Heart left ventricle (tissue), 13 donors: ENCODE measurements around the gene ZFAND4.
"Not testable (repeated sequence)": the region's sequence is repeated elsewhere in the genome, so short reads cannot be mapped to it uniquely, and the experiment has no call there.

Source experiments
- POLR2A ChIP-seq, 2 donors: fragments of 450-650 bp; IDR thresholded peaks; one replicate each; pipeline ENCODE4 v1.6.1; 2017; ENCODE audit warnings: antibody characterized with exemption in 2 of 2, mild to moderate bottlenecking in 2 of 2, moderate library complexity in 2 of 2
- TF ChIP-seq, protein P1 (sequence below), 12 donors: fragments of 200-600 bp; sonication (generic) in 4 of 12; IDR thresholded peaks; one replicate each; pipeline versions ENCODE4 v1.5.0 to v1.8.0; 2018 to 2022; ENCODE audit warnings: antibody characterized with exemption in 12 of 12, mild to moderate bottlenecking in 5 of 12
- donor health status: ischemic (EF 13 %, LVEDD 7.1; RV severe dilation, severe dysfunction).
- donor health status: DM: no; HTN: yes; CAD: no.
- donor health status: DM: no; HTN: no; CAD: no.
- donor health status: ischemic (EF 25% LVEDD 6.9; RV normal size, moderate dysfunction).
- donor health status: ischemic (EF 25% LVEDD 5.7; RV mildly dilated, moderate dysfunction).
- donor health status: ischemic (EF 35%, LVEDD 5.7; RV mildly dilated, moderate dysfunction).
- donor health status: nonischemic (EF 11% LVEDD 7.7; RV severe dilation, severe dysfunction).
- donor health status: DM: yes; HTN: yes; CAD: no.
- donor health status: PGD.
- donor health status: ischemic (EF 29% LVEDD 5.4; RV normal size, mild dysfunction).
- donor health status: nonischemic (EF 23%, LVEDD 6.1; RV moderate dilation, normal function).

DNA sequence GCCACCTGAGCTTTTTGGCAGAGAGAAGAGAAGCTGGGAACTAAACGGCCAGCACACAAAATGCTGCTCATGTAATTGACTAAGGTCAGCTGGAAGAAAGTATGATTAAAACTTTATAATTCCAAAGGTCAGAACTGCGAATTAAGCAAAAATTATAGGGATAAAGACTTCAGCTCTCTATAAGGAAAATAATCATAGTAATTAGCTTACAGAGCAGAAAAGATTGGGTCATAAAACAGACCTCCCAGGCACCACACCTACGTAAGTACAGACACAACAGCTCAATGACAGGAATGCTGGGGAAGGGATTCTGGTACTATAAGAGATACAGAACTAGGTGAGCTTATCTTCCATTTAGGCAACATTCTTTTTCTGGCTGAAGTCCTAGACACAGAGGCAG, 44.5 kb upstream of the ZFAND4 start:
- TF ChIP-seq, protein P1, sequence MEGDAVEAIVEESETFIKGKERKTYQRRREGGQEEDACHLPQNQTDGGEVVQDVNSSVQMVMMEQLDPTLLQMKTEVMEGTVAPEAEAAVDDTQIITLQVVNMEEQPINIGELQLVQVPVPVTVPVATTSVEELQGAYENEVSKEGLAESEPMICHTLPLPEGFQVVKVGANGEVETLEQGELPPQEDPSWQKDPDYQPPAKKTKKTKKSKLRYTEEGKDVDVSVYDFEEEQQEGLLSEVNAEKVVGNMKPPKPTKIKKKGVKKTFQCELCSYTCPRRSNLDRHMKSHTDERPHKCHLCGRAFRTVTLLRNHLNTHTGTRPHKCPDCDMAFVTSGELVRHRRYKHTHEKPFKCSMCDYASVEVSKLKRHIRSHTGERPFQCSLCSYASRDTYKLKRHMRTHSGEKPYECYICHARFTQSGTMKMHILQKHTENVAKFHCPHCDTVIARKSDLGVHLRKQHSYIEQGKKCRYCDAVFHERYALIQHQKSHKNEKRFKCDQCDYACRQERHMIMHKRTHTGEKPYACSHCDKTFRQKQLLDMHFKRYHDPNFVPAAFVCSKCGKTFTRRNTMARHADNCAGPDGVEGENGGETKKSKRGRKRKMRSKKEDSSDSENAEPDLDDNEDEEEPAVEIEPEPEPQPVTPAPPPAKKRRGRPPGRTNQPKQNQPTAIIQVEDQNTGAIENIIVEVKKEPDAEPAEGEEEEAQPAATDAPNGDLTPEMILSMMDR (IDR thresholded peaks at IDR 0.05), result not testable (repeated sequence)
- not testable (repeated sequence) for TF ChIP-seq POLR2A (IDR thresholded peaks at IDR 0.05)
